SU-DHL-6 (cell line): ENCODE results near the gene TNFAIP8.

Source experiments
- H2AFZ ChIP-seq: fragments of 200-600 bp; sonication (generic); 2 replicates; pipeline ENCODE4 v1.6.1; 2014; ENCODE audit warnings: low read depth, mild to moderate bottlenecking, moderate library complexity, mixed read lengths, antibody characterized with exemption, low read length; ENCODE audit not compliant: severe bottlenecking
- H3F3A ChIP-seq: fragments of 200-600 bp; shearing (Covaris generic); 2 replicates; pipeline ENCODE4 v1.6.0; 2016; ENCODE audit warnings: antibody characterized with exemption, mild to moderate bottlenecking; ENCODE audit not compliant: insufficient read depth
- H3K27ac ChIP-seq: fragments of 200-600 bp; sonication (generic); 2 replicates; pipeline ENCODE4 v1.5.1; 2016; ENCODE audit warnings: low read depth, mild to moderate bottlenecking, low read length, moderate library complexity, mixed read lengths
- H3K27me3 ChIP-seq: fragments of 200-600 bp; sonication (generic), shearing (Covaris generic); 2 replicates; pipeline ENCODE4 v1.6.0; 2014; ENCODE audit warnings: mild to moderate bottlenecking, low read length
- H3K36me3 ChIP-seq: fragments of 200-600 bp; sonication (generic); 2 replicates; pipeline ENCODE4 v1.6.1; 2014; ENCODE audit warnings: mild to moderate bottlenecking, low read length, mixed read lengths
- H3K4me2 ChIP-seq: fragments of 300-600, 200-600 bp; shearing (Covaris generic), sonication (generic); 2 replicates; pipeline ENCODE4 v1.6.0; 2014; ENCODE audit warnings: low read length, low read depth, mild to moderate bottlenecking; ENCODE audit not compliant: poor library complexity, severe bottlenecking
- H3K4me3 ChIP-seq: fragments of 200-600 bp; sonication (generic); 2 replicates; pipeline ENCODE4 v1.5.1; 2014; ENCODE audit warnings: antibody characterized with exemption, low read length, mild to moderate bottlenecking, mixed read lengths; ENCODE audit not compliant: insufficient read depth, poor library complexity, severe bottlenecking
- H3K79me2 ChIP-seq: fragments of 200-600 bp; sonication (generic); 2 replicates; pipeline ENCODE4 v1.6.1; 2014; ENCODE audit warnings: mild to moderate bottlenecking, low read length, moderate library complexity; ENCODE audit not compliant: insufficient read depth
- H3K9ac ChIP-seq: fragments of 200-600 bp; sonication (generic); 2 replicates; pipeline ENCODE4 v1.7.0; 2014; ENCODE audit warnings: mild to moderate bottlenecking, low read length
- H3K9me2 ChIP-seq: fragments of 200-600 bp; sonication (generic); replicated peaks from 2 replicates; pipeline ENCODE4 v1.6.1; 2014; ENCODE audit warnings: low read length; ENCODE audit not compliant: insufficient read depth
- H3K9me3 ChIP-seq: fragments of 200-600 bp; sonication (generic); 2 replicates; pipeline ENCODE4 v1.6.1; 2014; ENCODE audit warnings: low read length, mixed read lengths; ENCODE audit not compliant: insufficient read depth
- H4K20me1 ChIP-seq: fragments of 200-600 bp; sonication (generic); 2 replicates; pipeline ENCODE4 v1.6.1; 2014; ENCODE audit warnings: low read depth, mild to moderate bottlenecking, antibody characterized with exemption, low read length, moderate library complexity, mixed read lengths
- EZH2phosphoT487 ChIP-seq: fragments of 200-600 bp; sonication (generic), shearing (Covaris generic); conservative IDR thresholded peaks from 2 replicates; pipeline ENCODE4 v1.6.1; 2018; ENCODE audit warnings: mild to moderate bottlenecking, antibody characterized with exemption, low read length, moderate library complexity, mixed read lengths
- TF ChIP-seq, protein P1 (sequence below): fragments of 200-600 bp; sonication (generic); IDR thresholded peaks from one replicate; pipeline ENCODE4 v1.5.1; 2017; ENCODE audit warnings: antibody characterized with exemption, mild to moderate bottlenecking, low read length, moderate library complexity; ENCODE audit not compliant: insufficient read depth, poor library complexity, severe bottlenecking

Gene TNFAIP8

DNA sequence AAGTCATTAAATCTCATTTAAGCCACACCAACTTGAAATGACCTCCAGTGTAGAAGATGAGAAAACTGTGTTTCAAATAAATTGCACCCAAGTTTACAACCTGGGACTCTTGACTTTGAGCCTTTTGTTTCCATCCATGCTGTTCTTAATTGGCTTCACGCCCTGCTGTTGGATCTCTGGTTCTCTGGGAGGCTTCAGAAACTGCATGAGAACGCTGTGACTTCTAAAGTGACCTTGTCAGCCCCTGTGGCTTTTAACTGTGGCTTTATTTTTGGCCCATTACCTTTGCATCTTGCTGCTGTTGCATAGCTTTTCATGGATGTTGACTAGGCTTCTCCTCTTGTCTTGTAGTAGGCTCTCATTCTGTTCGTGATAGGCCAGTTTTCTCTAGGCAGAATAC, 29.3 kb downstream of the TNFAIP8 start:
- Histone ChIP-seq H3K27ac (peak overlapping the region; percentile 38; the same call in 1 of the 2 replicates), H3K4me3 (no peak overlapping the region), H2AFZ (no peak overlapping the region), H3F3A (peaks cover 15% of the 10 kb centered on the region; the same call in 1 of the 2 replicates), H3K79me2 (peaks cover 100% of the 10 kb centered on the region), H3K36me3 (peaks cover 11% of the 10 kb centered on the region; the same call in 1 of the 2 replicates), H4K20me1 (peaks cover 44% of the 10 kb centered on the region), H3K9ac (no peak overlapping the region), H3K9me2 (no peaks in the 10 kb centered on the region), H3K9me3 (no peaks in the 10 kb centered on the region), H3K4me2 (peak overlapping the region; percentile 30), H3K27me3 (no peaks in the 10 kb centered on the region)
- TF ChIP-seq EZH2phosphoT487: no peak
- TF ChIP-seq, protein P1, sequence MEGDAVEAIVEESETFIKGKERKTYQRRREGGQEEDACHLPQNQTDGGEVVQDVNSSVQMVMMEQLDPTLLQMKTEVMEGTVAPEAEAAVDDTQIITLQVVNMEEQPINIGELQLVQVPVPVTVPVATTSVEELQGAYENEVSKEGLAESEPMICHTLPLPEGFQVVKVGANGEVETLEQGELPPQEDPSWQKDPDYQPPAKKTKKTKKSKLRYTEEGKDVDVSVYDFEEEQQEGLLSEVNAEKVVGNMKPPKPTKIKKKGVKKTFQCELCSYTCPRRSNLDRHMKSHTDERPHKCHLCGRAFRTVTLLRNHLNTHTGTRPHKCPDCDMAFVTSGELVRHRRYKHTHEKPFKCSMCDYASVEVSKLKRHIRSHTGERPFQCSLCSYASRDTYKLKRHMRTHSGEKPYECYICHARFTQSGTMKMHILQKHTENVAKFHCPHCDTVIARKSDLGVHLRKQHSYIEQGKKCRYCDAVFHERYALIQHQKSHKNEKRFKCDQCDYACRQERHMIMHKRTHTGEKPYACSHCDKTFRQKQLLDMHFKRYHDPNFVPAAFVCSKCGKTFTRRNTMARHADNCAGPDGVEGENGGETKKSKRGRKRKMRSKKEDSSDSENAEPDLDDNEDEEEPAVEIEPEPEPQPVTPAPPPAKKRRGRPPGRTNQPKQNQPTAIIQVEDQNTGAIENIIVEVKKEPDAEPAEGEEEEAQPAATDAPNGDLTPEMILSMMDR: no peak

- H3K27me3 ChIP-seq: no peaks in the 10 kb centered on the region
- H2AFZ ChIP-seq: no peak overlapping the region
- H3F3A ChIP-seq: peaks cover 19% of the 10 kb centered on the region; the same call in 1 of the 2 replicates
- no peak overlapping the region for H3K4me3 ChIP-seq
- no peaks in the 10 kb centered on the region for H3K9me2 ChIP-seq
- no peak for TF ChIP-seq EZH2phosphoT487
- TF ChIP-seq, protein P1: no peak
- H3K79me2 ChIP-seq: peaks cover 100% of the 10 kb centered on the region
- peaks cover 44% of the 10 kb centered on the region for H4K20me1 ChIP-seq
- no peaks in the 10 kb centered on the region for H3K9me3 ChIP-seq
- no peak overlapping the region for H3K9ac ChIP-seq
- H3K27ac ChIP-seq: peak overlapping the region; percentile 38; the same call in 1 of the 2 replicates
- H3K36me3 ChIP-seq: peaks cover 11% of the 10 kb centered on the region; the same call in 1 of the 2 replicates
- peak overlapping the region; percentile 30 for H3K4me2 ChIP-seq
Observed at GRCh38 chr5:119385536-119386128, 29.8 kb downstream of the TNFAIP8 start.

DNA sequence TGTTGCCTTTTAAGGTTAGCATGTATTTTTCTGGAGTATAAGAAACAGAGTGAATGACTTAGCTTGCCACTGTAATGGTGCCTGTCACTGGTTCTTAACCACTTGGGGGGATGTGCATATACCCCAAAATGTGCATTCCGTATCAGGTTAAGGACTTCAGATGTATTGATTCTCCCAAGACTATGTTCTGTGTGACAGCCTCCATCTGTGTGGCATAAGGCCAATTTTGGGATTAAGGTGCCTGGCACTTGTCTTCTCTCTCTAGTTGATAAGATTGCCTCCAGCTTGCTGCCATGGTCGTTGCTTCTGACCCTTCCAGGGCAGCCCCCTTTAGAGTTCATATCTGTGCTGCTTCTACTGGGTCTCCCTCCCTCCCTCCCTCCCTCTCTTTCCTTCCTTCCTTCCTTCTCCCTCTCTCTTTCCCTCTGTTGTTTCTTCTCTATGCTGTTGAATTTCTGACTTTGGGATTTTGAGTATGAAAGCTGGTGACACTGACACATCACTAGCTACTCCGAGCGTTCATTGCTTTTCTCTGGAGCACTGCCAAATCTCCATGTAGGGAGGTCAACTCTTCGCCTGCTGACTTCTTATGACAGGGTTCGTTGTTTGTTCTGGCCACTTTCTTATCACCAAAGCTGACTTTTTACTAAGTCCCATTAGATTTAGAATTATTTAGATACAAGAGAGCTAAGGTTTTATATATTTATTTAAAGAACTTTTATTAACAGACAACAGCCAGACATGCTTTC, 31.0 kb downstream of the TNFAIP8 start:
- peaks cover 100% of the 10 kb centered on the region for H3K79me2 ChIP-seq
- H3K9ac ChIP-seq: no peak overlapping the region
- peaks cover 11% of the 10 kb centered on the region; the same call in 1 of the 2 replicates for H3K36me3 ChIP-seq
- no peaks in the 10 kb centered on the region for H3K9me3 ChIP-seq
- TF ChIP-seq, protein P1: no peak
- no peak for TF ChIP-seq EZH2phosphoT487
- peaks cover 19% of the 10 kb centered on the region; the same call in 1 of the 2 replicates for H3F3A ChIP-seq
- H3K4me3 ChIP-seq: no peak overlapping the region
- no peaks in the 10 kb centered on the region for H3K27me3 ChIP-seq
- H3K27ac ChIP-seq: no peak overlapping the region
- H3K9me2 ChIP-seq: no peaks in the 10 kb centered on the region
- H2AFZ ChIP-seq: no peak overlapping the region
- no peak overlapping the region for H3K4me2 ChIP-seq
- peaks cover 43% of the 10 kb centered on the region for H4K20me1 ChIP-seq
